BJ (cell line): Measurements from ENCODE around the gene MPZL2. TPM values are rescaled to one million over a fixed set of nuclear protein-coding genes. Genes with fewer than 3 reads are reported as not detected.

Experiments used
- CTCF ChIA-PET: fragments of 350-600 bp; formaldehyde crosslinking; extraction: SDS; loops from one replicate; lab custom pipeline; 2021; ENCODE audit warnings: antibody characterized with exemption, inconsistent platforms; lab: Yijun Ruan, JAX
- POLR2A ChIA-PET: fragments of 300-600 bp; sonication (Branson Sonifier 250); formaldehyde crosslinking; extraction: SDS; loops from one replicate; lab custom pipeline; 2021; ENCODE audit warnings: antibody characterized with exemption; lab: Charles Lee
- DNase-seq: peaks from one replicate; pipeline ENCODE4 v3.0.0-alpha.2; 2011; ENCODE audit warnings: low read depth
- H3K27me3 ChIP-seq: 2 replicates; pipeline ENCODE4 v1.6.0; 2011; ENCODE audit warnings: low read length; ENCODE audit not compliant: control insufficient read depth, insufficient read depth
- H3K36me3 ChIP-seq: 2 replicates; pipeline ENCODE4 v1.5.1; 2011; ENCODE audit warnings: low read length; ENCODE audit not compliant: control insufficient read depth, insufficient read depth
- H3K4me3 ChIP-seq: 2 replicates; pipeline ENCODE4 v1.5.1; 2011; ENCODE audit warnings: low read depth, mild to moderate bottlenecking, control low read depth, low read length
- polyA plus RNA-seq: library from polyadenylated mRNA; depleted of rRNA; stranded (reverse); fragments of >200 nt; gene quantifications from 2 replicates; pipeline ENCODE4 v1.2.3, GENCODE V29; 2011
- TF ChIP-seq, protein P1 (sequence below): IDR thresholded peaks from 2 replicates; pipeline ENCODE4 v1.5.1; 2011; ENCODE audit warnings: low read depth, mild to moderate bottlenecking, control low read depth, inconsistent platforms, low read length, moderate library complexity; ENCODE audit not compliant: insufficient read depth

MPZL2 gene
- polyA plus RNA-seq, 1 experiment = not detected

DNA sequence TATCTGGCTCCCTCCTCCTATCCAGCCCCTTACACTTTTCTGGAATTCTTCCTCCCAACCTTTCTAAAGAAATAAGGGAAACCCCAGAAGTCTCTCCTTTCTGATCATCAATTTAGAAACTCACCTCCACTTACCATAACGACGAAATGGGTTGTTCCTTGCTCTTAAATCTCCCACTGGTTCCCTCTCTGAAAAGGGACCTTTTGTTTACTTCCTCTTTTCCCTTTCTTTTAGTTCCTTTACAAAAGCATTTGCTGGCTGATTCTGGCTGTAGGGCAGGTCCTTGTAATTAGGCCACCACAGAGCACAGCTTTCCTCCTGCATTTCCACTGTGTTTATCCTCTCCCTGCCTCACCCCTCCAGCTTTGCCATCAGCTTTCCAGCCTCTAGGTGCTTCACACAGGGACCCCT lies 51.3 kb downstream of the MPZL2 start:
- POLR2A ChIA-PET = no interaction called here
- CTCF ChIA-PET = interaction anchor here (1.3 to 1.5 kb wide), 2 partner anchors 14 to 41 kb away, joined by 4 to 7 read pairs; no protein-coding TSS in a partner anchor
- H3K27me3 ChIP-seq = peaks cover 12% of the 10 kb centered on the region

DNA sequence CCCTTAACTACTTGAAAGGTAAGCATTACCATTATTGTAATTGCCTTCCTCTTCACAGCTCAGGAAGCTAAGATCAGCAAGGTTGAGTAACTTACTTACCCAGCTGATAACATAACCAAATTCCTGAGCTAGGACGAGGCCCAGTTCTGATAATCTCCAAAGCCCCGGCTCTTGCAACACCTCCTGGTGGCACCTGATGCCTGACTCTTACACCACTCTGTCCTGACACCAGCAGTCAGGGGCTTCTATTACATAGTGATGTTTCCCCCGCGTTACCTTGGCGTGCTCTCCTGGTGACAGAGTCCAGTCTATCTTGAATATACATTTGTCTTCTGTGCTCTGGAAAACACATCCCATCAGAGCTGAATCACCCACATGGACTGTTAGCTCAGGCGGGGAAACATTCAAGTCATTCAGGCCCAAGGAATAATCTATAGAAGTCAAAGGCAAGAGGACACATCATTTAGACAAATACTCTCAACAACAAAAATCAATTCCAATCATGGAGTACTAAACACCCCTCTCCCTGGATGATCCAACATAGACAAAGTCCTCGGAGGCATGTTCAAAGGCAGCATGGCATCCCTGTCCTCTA lies 51.9 kb downstream of the MPZL2 start:
- TF ChIP-seq, protein P1, sequence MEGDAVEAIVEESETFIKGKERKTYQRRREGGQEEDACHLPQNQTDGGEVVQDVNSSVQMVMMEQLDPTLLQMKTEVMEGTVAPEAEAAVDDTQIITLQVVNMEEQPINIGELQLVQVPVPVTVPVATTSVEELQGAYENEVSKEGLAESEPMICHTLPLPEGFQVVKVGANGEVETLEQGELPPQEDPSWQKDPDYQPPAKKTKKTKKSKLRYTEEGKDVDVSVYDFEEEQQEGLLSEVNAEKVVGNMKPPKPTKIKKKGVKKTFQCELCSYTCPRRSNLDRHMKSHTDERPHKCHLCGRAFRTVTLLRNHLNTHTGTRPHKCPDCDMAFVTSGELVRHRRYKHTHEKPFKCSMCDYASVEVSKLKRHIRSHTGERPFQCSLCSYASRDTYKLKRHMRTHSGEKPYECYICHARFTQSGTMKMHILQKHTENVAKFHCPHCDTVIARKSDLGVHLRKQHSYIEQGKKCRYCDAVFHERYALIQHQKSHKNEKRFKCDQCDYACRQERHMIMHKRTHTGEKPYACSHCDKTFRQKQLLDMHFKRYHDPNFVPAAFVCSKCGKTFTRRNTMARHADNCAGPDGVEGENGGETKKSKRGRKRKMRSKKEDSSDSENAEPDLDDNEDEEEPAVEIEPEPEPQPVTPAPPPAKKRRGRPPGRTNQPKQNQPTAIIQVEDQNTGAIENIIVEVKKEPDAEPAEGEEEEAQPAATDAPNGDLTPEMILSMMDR = no peak
- CTCF ChIA-PET = interaction anchor here (1.3 to 1.5 kb wide), 2 partner anchors 14 to 40 kb away, joined by 4 to 7 read pairs; no protein-coding TSS in a partner anchor
- POLR2A ChIA-PET = no interaction called here
- no peaks in the 10 kb centered on the region for H3K36me3 ChIP-seq
- H3K4me3 ChIP-seq = no peak overlapping the region
- DNase-seq = no peak
- H3K27me3 ChIP-seq = peaks cover 12% of the 10 kb centered on the region

More for the DNA sequence above, 51.3 kb downstream of the MPZL2 start:
- DNase-seq = no peak
- Histone ChIP-seq H3K4me3 (no peak overlapping the region), H3K36me3 (no peaks in the 10 kb centered on the region)
- TF ChIP-seq, protein P1 = no peak

DNA sequence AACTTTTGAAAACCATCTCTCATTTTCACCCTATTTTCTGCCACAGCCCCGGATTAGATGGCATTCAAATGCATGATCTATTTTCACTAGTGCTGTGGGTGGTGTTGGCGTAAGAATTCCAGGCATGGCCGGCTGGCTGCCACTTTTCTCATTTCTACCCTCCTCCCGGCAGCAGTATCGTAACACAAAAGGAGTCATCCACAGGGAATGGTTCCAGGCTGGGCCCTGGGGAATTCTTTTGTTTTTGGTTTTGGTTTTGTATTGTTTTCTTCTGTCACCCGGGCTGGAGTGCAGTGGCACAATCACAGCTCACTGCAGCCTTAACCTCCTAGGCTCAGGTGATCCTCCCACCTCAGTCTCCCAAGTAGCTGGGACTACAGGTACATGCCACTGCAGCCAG lies 53.1 kb downstream of the MPZL2 start:
- POLR2A ChIA-PET = no interaction called here
- H3K36me3 ChIP-seq = no peaks in the 10 kb centered on the region
- TF ChIP-seq, protein P1 = no peak
- CTCF ChIA-PET = interaction anchor here (0.7 kb wide), 1 partner anchor 394 kb away, joined by 3 read pairs; no protein-coding TSS in a partner anchor
- no peak overlapping the region for H3K4me3 ChIP-seq
- DNase-seq = no peak
- H3K27me3 ChIP-seq = peaks cover 10% of the 10 kb centered on the region

DNA sequence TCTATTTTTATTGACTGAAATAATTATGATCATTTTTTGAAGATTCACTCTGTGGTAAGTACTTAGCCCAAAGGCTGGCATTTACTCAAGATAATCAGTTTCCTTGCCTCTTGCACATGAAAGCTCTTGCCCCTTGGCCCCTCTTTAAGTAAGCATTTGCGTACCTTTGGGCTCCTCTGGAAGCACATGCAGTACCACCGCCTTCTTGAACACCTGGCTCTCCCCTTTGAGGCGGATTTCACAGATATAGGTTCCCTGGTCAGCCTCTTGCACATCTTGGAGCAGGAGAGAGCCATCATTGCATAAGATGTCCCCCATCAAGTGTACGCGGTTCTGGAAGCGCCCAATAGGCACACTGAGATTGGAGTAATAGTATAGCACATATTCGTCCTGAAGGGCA lies 53.8 kb downstream of the MPZL2 start:
- no peak for DNase-seq
- CTCF ChIA-PET = no interaction called here
- no peaks in the 10 kb centered on the region for H3K36me3 ChIP-seq
- peaks cover 10% of the 10 kb centered on the region for H3K27me3 ChIP-seq
- no peak overlapping the region for H3K4me3 ChIP-seq
- TF ChIP-seq, protein P1 = no peak
- POLR2A ChIA-PET = no interaction called here

DNA sequence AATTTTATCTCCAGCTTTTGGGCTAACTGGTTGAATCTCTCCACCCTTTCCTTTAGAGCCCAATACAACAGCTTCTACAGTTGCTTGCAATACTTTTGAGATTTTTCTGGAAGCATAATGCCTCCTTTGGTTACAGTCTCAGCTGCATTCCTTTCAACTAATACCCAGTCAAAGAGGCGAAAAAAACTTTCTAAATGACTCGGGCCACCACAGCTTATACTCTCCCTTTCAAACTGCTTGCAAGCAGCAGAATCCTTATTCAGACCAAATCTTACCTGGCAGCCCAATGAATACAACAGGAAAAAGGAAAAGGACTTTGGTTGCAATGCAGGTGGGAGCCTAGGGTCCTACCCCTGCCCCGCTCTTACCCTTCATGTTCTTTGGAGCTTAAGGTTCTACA lies 55.1 kb downstream of the MPZL2 start:
- no peak for DNase-seq
- TF ChIP-seq, protein P1 = no peak
- peaks cover 6% of the 10 kb centered on the region for H3K27me3 ChIP-seq
- ChIA-PET POLR2A (no interaction called here), CTCF (interaction anchor here (0.6 kb wide), 1 partner anchor 38 kb away, joined by 4 read pairs; no protein-coding TSS in a partner anchor)
- H3K4me3 ChIP-seq = no peak overlapping the region
- no peaks in the 10 kb centered on the region for H3K36me3 ChIP-seq
